H9 (cell line): ENCODE data around the gene SPRYD7. TPM values are rescaled to one million over a fixed set of nuclear protein-coding genes. Genes with fewer than 3 reads are reported as not detected.

Experiments used
- DNase-seq: peaks from one replicate; pipeline ENCODE4 v3.0.0-alpha.2; 2017
- H2AFZ ChIP-seq: one replicate; pipeline ENCODE4 v1.6.1; 2013; ENCODE audit warnings: mild to moderate bottlenecking, low read length, control low read depth, moderate library complexity
- H2AK5ac ChIP-seq: 2 replicates; pipeline ENCODE4 v1.6.1; 2013; ENCODE audit warnings: low read length, control low read depth, mixed read lengths; ENCODE audit not compliant: insufficient read length
- H2BK120ac ChIP-seq: one replicate; pipeline ENCODE4 v1.6.1; 2013; ENCODE audit warnings: low read depth, mild to moderate bottlenecking, low read length, control low read depth, inconsistent platforms; ENCODE audit not compliant: poor library complexity, severe bottlenecking
- H2BK12ac ChIP-seq: 2 replicates; pipeline ENCODE4 v1.6.1; 2013; ENCODE audit warnings: low read length, control low read depth, mixed read lengths, low read depth; ENCODE audit not compliant: insufficient read length
- H2BK15ac ChIP-seq: 2 replicates; pipeline ENCODE4 v1.6.1; 2013; ENCODE audit warnings: low read depth, low read length, control low read depth
- H2BK20ac ChIP-seq: one replicate; pipeline ENCODE4 v1.6.1; 2013; ENCODE audit warnings: low read depth, mild to moderate bottlenecking, low read length, control low read depth, inconsistent platforms; ENCODE audit not compliant: poor library complexity, severe bottlenecking
- H2BK5ac ChIP-seq: 2 replicates; pipeline ENCODE4 v1.6.1; 2013; ENCODE audit warnings: low read length, control low read depth, mixed read lengths; ENCODE audit not compliant: insufficient read length
- H3K14ac ChIP-seq: 2 replicates; pipeline ENCODE4 v1.6.1; 2013; ENCODE audit warnings: low read length, control low read depth; ENCODE audit not compliant: insufficient read depth
- H3K18ac ChIP-seq: 2 replicates; pipeline ENCODE4 v1.6.1; 2013; ENCODE audit warnings: low read depth, mild to moderate bottlenecking, mixed read lengths, low read length, control low read depth; ENCODE audit not compliant: insufficient read length
- H3K23ac ChIP-seq: 2 replicates; pipeline ENCODE4 v1.6.1; 2013; ENCODE audit warnings: low read length, control low read depth, mixed read lengths, low read depth; ENCODE audit not compliant: insufficient read length
- H3K23me2 ChIP-seq: 2 replicates; pipeline ENCODE4 v1.6.1; 2013; ENCODE audit warnings: low read depth, mild to moderate bottlenecking, mixed read lengths, low read length, control low read depth; ENCODE audit not compliant: insufficient read length, poor library complexity, severe bottlenecking
- H3K27ac ChIP-seq: 2 replicates; pipeline ENCODE4 v1.5.1; 2013; ENCODE audit warnings: low read length, control low read depth, mixed read lengths, low read depth; ENCODE audit not compliant: insufficient read length
- H3K27me3 ChIP-seq: 2 replicates; pipeline ENCODE4 v1.6.1; 2013; ENCODE audit warnings: low read length, control low read depth, inconsistent platforms; ENCODE audit not compliant: insufficient read depth
- H3K4ac ChIP-seq: 2 replicates; pipeline ENCODE4 v1.6.1; 2013; ENCODE audit warnings: low read depth, mild to moderate bottlenecking, control low read depth, inconsistent platforms, low read length, moderate library complexity
- H3K4me1 ChIP-seq: 2 replicates; pipeline ENCODE4 v1.6.1; 2013; ENCODE audit warnings: low read length, control low read depth, inconsistent platforms; ENCODE audit not compliant: insufficient read depth
- H3K4me2 ChIP-seq: 2 replicates; pipeline ENCODE4 v1.6.1; 2013; ENCODE audit warnings: low read length, control low read depth, mixed read lengths; ENCODE audit not compliant: insufficient read length, insufficient read depth
- H3K56ac ChIP-seq: 2 replicates; pipeline ENCODE4 v1.6.1; 2013; ENCODE audit warnings: low read depth, mild to moderate bottlenecking, mixed read lengths, low read length, control low read depth; ENCODE audit not compliant: insufficient read length
- H3K79me1 ChIP-seq: 2 replicates; pipeline ENCODE4 v1.6.1; 2013; ENCODE audit warnings: low read depth, mild to moderate bottlenecking, moderate library complexity, low read length, control low read depth, inconsistent platforms; ENCODE audit not compliant: insufficient read depth, poor library complexity, severe bottlenecking
- H3K79me2 ChIP-seq: 2 replicates; pipeline ENCODE4 v1.6.1; 2013; ENCODE audit warnings: low read length, control low read depth, inconsistent platforms; ENCODE audit not compliant: insufficient read depth
- H3K9ac ChIP-seq: 2 replicates; pipeline ENCODE4 v1.6.1; 2013; ENCODE audit warnings: low read length, control low read depth, mixed read lengths; ENCODE audit not compliant: insufficient read length; ENCODE audit errors: extremely low read depth
- H3K9me3 ChIP-seq: one replicate; pipeline ENCODE4 v1.6.1; 2013; ENCODE audit warnings: low read depth, low read length, inconsistent platforms; ENCODE audit not compliant: control insufficient read depth
- H3T11ph ChIP-seq: one replicate; pipeline ENCODE4 v1.6.1; 2013; ENCODE audit warnings: mild to moderate bottlenecking, low read length, control low read depth, inconsistent platforms
- H4K20me1 ChIP-seq: one replicate; pipeline ENCODE4 v1.6.1; 2013; ENCODE audit not compliant: control insufficient read depth, insufficient read length, insufficient read depth
- H4K5ac ChIP-seq: 2 replicates; pipeline ENCODE4 v1.6.1; 2013; ENCODE audit warnings: low read depth, mild to moderate bottlenecking, mixed read lengths, low read length, control low read depth; ENCODE audit not compliant: insufficient read length
- H4K8ac ChIP-seq: replicated peaks from 2 replicates; pipeline ENCODE4 v1.6.1; 2013; ENCODE audit warnings: low read length, control low read depth, mixed read lengths, low read depth; ENCODE audit not compliant: insufficient read length
- H4K91ac ChIP-seq: 2 replicates; pipeline ENCODE4 v1.6.1; 2013; ENCODE audit warnings: low read depth, mild to moderate bottlenecking, moderate library complexity, mixed read lengths, low read length, control low read depth; ENCODE audit not compliant: insufficient read length
- H3K27ac Mint-ChIP-seq, 3 experiments: 2 replicates in 2 of 3; 3 replicates in 1 of 3; pipeline ENCODE4 v1.8.0; 2020 to 2021; ENCODE audit warnings: mixed read lengths in 3 of 3, mild to moderate bottlenecking in 1 of 3, moderate library complexity in 1 of 3
- H3K27me3 Mint-ChIP-seq: 2 replicates; pipeline ENCODE4 v1.8.0; 2021; ENCODE audit warnings: low read depth, mild to moderate bottlenecking, moderate library complexity, mixed read lengths
- H3K36me3 Mint-ChIP-seq, 3 experiments: 2 replicates in 2 of 3; 3 replicates in 1 of 3; pipeline ENCODE4 v1.8.0; 2020 to 2021; ENCODE audit warnings: low read depth in 3 of 3, mixed read lengths in 3 of 3; ENCODE audit not compliant: insufficient read depth in 1 of 3
- H3K4me1 Mint-ChIP-seq, 2 experiments: 2 replicates each; pipeline ENCODE4 v1.8.0; 2020; ENCODE audit warnings: mixed read lengths in 2 of 2
- H3K4me3 Mint-ChIP-seq, 2 experiments: 2 replicates in 1 of 2; 3 replicates in 1 of 2; pipeline ENCODE4 v1.8.0; 2020 to 2021; ENCODE audit warnings: mild to moderate bottlenecking in 2 of 2, mixed read lengths in 2 of 2, moderate library complexity in 1 of 2
- H3K9me3 Mint-ChIP-seq, 2 experiments: 2 replicates in 1 of 2; 3 replicates in 1 of 2; pipeline ENCODE4 v1.8.0; 2020; ENCODE audit warnings: mild to moderate bottlenecking in 2 of 2, mixed read lengths in 2 of 2, moderate library complexity in 1 of 2
- total RNA-seq: library from RNA; stranded (reverse); gene quantifications from 2 replicates; pipeline ENCODE4 v1.2.1, GENCODE V29; 2021
- TF ChIP-seq, protein P1 (sequence below): fragments of 200-600 bp; sonication (generic); conservative IDR thresholded peaks from 3 replicates; pipeline ENCODE4 v1.8.0; 2021; ENCODE audit warnings: antibody characterized with exemption, mild to moderate bottlenecking

Gene SPRYD7
- total RNA-seq, 1 experiment from 2014 or later, result 1.8 TPM

DNA sequence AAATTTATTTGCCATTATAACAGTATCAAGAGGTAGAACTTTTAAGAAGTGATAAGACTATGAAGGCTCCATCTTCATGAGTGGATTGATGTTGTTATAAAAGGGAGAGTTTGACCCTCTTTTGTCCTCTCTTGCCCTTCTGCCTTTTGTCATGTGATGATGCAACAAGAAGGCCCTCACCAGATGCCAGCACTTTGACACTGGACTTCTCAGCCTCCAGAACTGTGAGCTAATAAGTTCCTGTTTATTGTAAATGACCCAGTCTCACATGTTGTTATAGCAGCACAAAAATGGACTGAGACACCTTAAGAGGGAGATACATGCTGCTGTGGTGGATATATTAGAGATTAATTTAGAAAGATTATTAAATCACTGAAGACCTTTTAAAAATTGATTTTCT lies 71.6 kb downstream of the SPRYD7 start:
- Histone ChIP-seq H2BK120ac (no peak overlapping the region), H4K20me1 (no peaks in the 10 kb centered on the region), H3K9ac (no peak overlapping the region), H3K9me3 (no peaks in the 10 kb centered on the region), H4K8ac (no peak overlapping the region), H4K91ac (no peak overlapping the region), H2BK5ac (no peak overlapping the region), H3K18ac (no peak overlapping the region), H3K4ac (no peak overlapping the region), H3K27ac (no peak overlapping the region), H3K23ac (no peak overlapping the region), H3K56ac (no peak overlapping the region), H2BK12ac (no peak overlapping the region), H2BK20ac (no peak overlapping the region), H3K79me1 (no peaks in the 10 kb centered on the region), H2AK5ac (no peak overlapping the region), H3T11ph (no peak overlapping the region), H3K27me3 (no peaks in the 10 kb centered on the region; the same call in 1 of the 2 replicates), H4K5ac (no peak overlapping the region), H2BK15ac (no peak overlapping the region), H3K79me2 (no peaks in the 10 kb centered on the region), H3K14ac (no peak overlapping the region), H2AFZ (no peak overlapping the region), H3K4me2 (no peak overlapping the region), H3K23me2 (no peaks in the 10 kb centered on the region), H3K4me1 (no peaks in the 10 kb centered on the region)
- no peaks in the 10 kb centered on the region; the same call in 1 of the 2 replicates for H3K27me3 Mint-ChIP-seq
- no peak overlapping the region for H3K4me3 Mint-ChIP-seq
- peaks cover 0 to 2% (median 0%) of the 10 kb centered on the region in 3 experiments; a peak in 1 of 7 replicates for H3K36me3 Mint-ChIP-seq
- TF ChIP-seq, protein P1, sequence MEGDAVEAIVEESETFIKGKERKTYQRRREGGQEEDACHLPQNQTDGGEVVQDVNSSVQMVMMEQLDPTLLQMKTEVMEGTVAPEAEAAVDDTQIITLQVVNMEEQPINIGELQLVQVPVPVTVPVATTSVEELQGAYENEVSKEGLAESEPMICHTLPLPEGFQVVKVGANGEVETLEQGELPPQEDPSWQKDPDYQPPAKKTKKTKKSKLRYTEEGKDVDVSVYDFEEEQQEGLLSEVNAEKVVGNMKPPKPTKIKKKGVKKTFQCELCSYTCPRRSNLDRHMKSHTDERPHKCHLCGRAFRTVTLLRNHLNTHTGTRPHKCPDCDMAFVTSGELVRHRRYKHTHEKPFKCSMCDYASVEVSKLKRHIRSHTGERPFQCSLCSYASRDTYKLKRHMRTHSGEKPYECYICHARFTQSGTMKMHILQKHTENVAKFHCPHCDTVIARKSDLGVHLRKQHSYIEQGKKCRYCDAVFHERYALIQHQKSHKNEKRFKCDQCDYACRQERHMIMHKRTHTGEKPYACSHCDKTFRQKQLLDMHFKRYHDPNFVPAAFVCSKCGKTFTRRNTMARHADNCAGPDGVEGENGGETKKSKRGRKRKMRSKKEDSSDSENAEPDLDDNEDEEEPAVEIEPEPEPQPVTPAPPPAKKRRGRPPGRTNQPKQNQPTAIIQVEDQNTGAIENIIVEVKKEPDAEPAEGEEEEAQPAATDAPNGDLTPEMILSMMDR, result no peak
- DNase-seq, result no peak
- H3K27ac Mint-ChIP-seq, result no peak overlapping the region
- no peaks in the 10 kb centered on the region for H3K4me1 Mint-ChIP-seq
- peaks cover 9 to 10% of the 10 kb centered on the region in 2 experiments; a peak in 4 of 5 replicates for H3K9me3 Mint-ChIP-seq

Other genes with a start within 250 kb of the SPRYD7 start
- 65.9 and 70.1 TPM in 2 replicates for gene EBPL, start 244.9 kb downstream of the SPRYD7 start, total RNA-seq
- gene KPNA3, start 143.7 kb downstream of the SPRYD7 start, total RNA-seq, result 48.7 and 49.7 TPM in 2 replicates
- 44.1 and 45.4 TPM in 2 replicates for gene TRIM13, start 60.7 kb upstream of the SPRYD7 start, total RNA-seq
- 0.64 and 0.74 TPM in 2 replicates for gene KCNRG, start 79.1 kb upstream of the SPRYD7 start, total RNA-seq